AG08395 (cell line): ENCODE results near the gene UPK3A.
"Not testable (repeated sequence)": the region's sequence is repeated elsewhere in the genome, so short reads cannot be mapped to it uniquely, and the experiment has no call there.

ENCODE experiments used
- DNase-seq: peaks from one replicate; pipeline ENCODE4 v3.0.0; 2012; ENCODE audit warnings: mixed read lengths, low spot score

The UPK3A gene

GRCh38 chr22:45281010-45281409, 3.7 kb upstream of the UPK3A start:
- no peak for DNase-seq

GRCh38 chr22:45285263-45286058, 712 bp downstream of the UPK3A start:
- no peak for DNase-seq

- DNase-seq, result no peak
Observed at GRCh38 chr22:45286854-45287551, 2.3 kb downstream of the UPK3A start.

GRCh38 chr22:45290410-45290936, 5.7 kb downstream of the UPK3A start:
- DNase-seq, result peak; percentile 78

- DNase-seq, result no peak
Observed at GRCh38 chr22:45291061-45291930, 6.5 kb downstream of the UPK3A start.

- no peak for DNase-seq
Observed at GRCh38 chr22:45291931-45292290, 7.2 kb downstream of the UPK3A start.

- DNase-seq, result no peak
Observed at GRCh38 chr22:45292731-45293442, 8.1 kb downstream of the UPK3A start.

- no peak for DNase-seq
Observed at GRCh38 chr22:45294030-45294429, 9.3 kb downstream of the UPK3A start.

- not testable (repeated sequence) for DNase-seq
Observed at GRCh38 chr22:45295004-45295403, 10.3 kb downstream of the UPK3A start.

GRCh38 chr22:45295492-45295891, 10.7 kb downstream of the UPK3A start:
- no peak for DNase-seq

GRCh38 chr22:45296628-45297297, 12.0 kb downstream of the UPK3A start:
- no peak for DNase-seq

GRCh38 chr22:45298934-45299505, 14.3 kb downstream of the UPK3A start:
- DNase-seq, result no peak

GRCh38 chr22:45302751-45303150, 18.0 kb downstream of the UPK3A start:
- DNase-seq, result no peak

- no peak for DNase-seq
Observed at GRCh38 chr22:45303181-45303580, 18.4 kb downstream of the UPK3A start.

- no peak for DNase-seq
Observed at GRCh38 chr22:45304971-45305370, 20.2 kb downstream of the UPK3A start.

GRCh38 chr22:45305456-45306075, 20.8 kb downstream of the UPK3A start:
- DNase-seq, result no peak

- no peak for DNase-seq
Observed at GRCh38 chr22:45306139-45306538, 21.4 kb downstream of the UPK3A start.

- no peak for DNase-seq
Observed at GRCh38 chr22:45308391-45308956, 23.7 kb downstream of the UPK3A start.

- DNase-seq, result no peak
Observed at GRCh38 chr22:45308957-45309421, 24.2 kb downstream of the UPK3A start.
